Gastroesophageal sphincter (tissue), 4 donors: Measurements from ENCODE around the gene CREB3L4. TPM values are rescaled to one million over a fixed set of nuclear protein-coding genes. Genes with fewer than 3 reads are reported as not detected.

ENCODE experiments used
- ATAC-seq: fragments of 150-250 bp; one replicate; pipeline ENCODE4 v1.9.1; 2016; ENCODE audit warnings: mild to moderate bottlenecking, moderate library complexity
- H3K27ac ChIP-seq, 4 donors: fragments of 200-600 bp; sonication (generic) in 3 of 4; 1 replicate in 3 of 4; 2 replicates in 1 of 4; pipeline ENCODE4 v1.5.1; 2016 to 2019
- H3K27me3 ChIP-seq: fragments of 200-600 bp; sonication (generic); one replicate; pipeline ENCODE4 v1.5.1; 2019
- H3K36me3 ChIP-seq, 2 donors: fragments of 200-600 bp; sonication (generic); one replicate each; pipeline ENCODE4 v1.5.1; 2019; ENCODE audit warnings: control low read depth in 1 of 2
- H3K4me1 ChIP-seq, 3 donors: fragments of 200-600 bp; sonication (generic); 1 replicate in 2 of 3; 2 replicates in 1 of 3; pipeline ENCODE4 v1.5.1; 2016 to 2019; ENCODE audit warnings: control low read depth in 2 of 3
- H3K4me3 ChIP-seq, 2 donors: fragments of 200-600 bp; sonication (generic); one replicate each; pipeline ENCODE4 v1.5.1; 2019; ENCODE audit warnings: mild to moderate bottlenecking in 1 of 2, moderate library complexity in 1 of 2
- H3K9me3 ChIP-seq, 3 donors: fragments of 200-600 bp; sonication (generic); one replicate each; pipeline ENCODE4 v1.5.1; 2017 to 2019; ENCODE audit warnings: control low read depth in 2 of 3
- CTCF ChIP-seq, 4 experiments: fragments of 200-600 bp in 2 of 4; fragments of 450-650 bp in 2 of 4; sonication (generic) in 1 of 4; IDR thresholded peaks; one replicate each; pipeline ENCODE4 v1.5.1; 2017 to 2019; ENCODE audit warnings: antibody characterized with exemption in 4 of 4, mild to moderate bottlenecking in 2 of 4, moderate library complexity in 2 of 4
- EP300 ChIP-seq: sonication (generic); formaldehyde crosslinking; IDR thresholded peaks from one replicate; pipeline ENCODE4 v1.6.1; 2017; ENCODE audit warnings: antibody characterized with exemption, mild to moderate bottlenecking
- POLR2A ChIP-seq, 2 donors: fragments of 450-650 bp; IDR thresholded peaks; one replicate each; pipeline ENCODE4 v1.6.1; 2017; ENCODE audit warnings: antibody characterized with exemption in 2 of 2, mild to moderate bottlenecking in 2 of 2, moderate library complexity in 1 of 2
- POLR2AphosphoS5 ChIP-seq: sonication (generic); formaldehyde crosslinking; IDR thresholded peaks from one replicate; pipeline ENCODE4 v1.6.1; 2017; ENCODE audit warnings: antibody characterized with exemption
- WGBS, 2 donors: methylation state at CpG; one replicate each; pipeline ENCODE4 v1.1.5; 2018; ENCODE audit warnings: low coverage in 1 of 2; 5-methylcytosine and 5-hydroxymethylcytosine counted together
- total RNA-seq, 4 donors: library from RNA; depleted of rRNA; stranded (reverse); fragments of >200 nt; gene quantifications; one replicate each; pipeline ENCODE4 v1.1.0, GENCODE V29; 2016

Gene CREB3L4
- total RNA-seq, 4 donors from 2014 or later: 5.1 to 10.4 (median 6.8) TPM

GRCh38 chr1:153933430-153933829 lies 34.3 kb upstream of the CREB3L4 start:
- TF ChIP-seq CTCF (IDR thresholded peaks at IDR 0.05) (no peak), POLR2A (IDR thresholded peaks at IDR 0.05) (no peak), EP300 (no peak), POLR2AphosphoS5 (no peak)
- Histone ChIP-seq H3K4me1 (peaks cover 0 to 7% (median 0%) of the 10 kb centered on the region in 3 donors), H3K27me3 (no peaks in the 10 kb centered on the region), H3K9me3 (no peaks in the 10 kb centered on the region), H3K27ac (no peak overlapping the region), H3K36me3 (peaks cover 0 to 96% of the 10 kb centered on the region in 2 donors), H3K4me3 (no peak overlapping the region)
- ATAC-seq: no peak
- WGBS, 2 donors: 100% methylated on average over 1 to 2 of the region's 14 CpGs

GRCh38 chr1:153933955-153934354 lies 33.7 kb upstream of the CREB3L4 start:
- H3K36me3 ChIP-seq: peaks cover 0 to 99% of the 10 kb centered on the region in 2 donors
- ATAC-seq: no peak

GRCh38 chr1:153934746-153935145 lies 33.0 kb upstream of the CREB3L4 start:
- no peak overlapping the region for H3K27ac ChIP-seq
- no peak overlapping the region for H3K4me3 ChIP-seq
- no peak for ATAC-seq
- WGBS, 2 donors: 80% methylated on average over 2 of the region's 9 CpGs; no CpG with 5 or more reads in 1 of the 2 donors
- H3K27me3 ChIP-seq: no peaks in the 10 kb centered on the region
- TF ChIP-seq POLR2A (IDR thresholded peaks at IDR 0.05) (no peak), POLR2AphosphoS5 (no peak), EP300 (no peak), CTCF (IDR thresholded peaks at IDR 0.05) (no peak)
- H3K4me1 ChIP-seq: no peaks in the 10 kb centered on the region
- H3K36me3 ChIP-seq: peaks cover 0 to 100% of the 10 kb centered on the region in 2 donors
- H3K9me3 ChIP-seq: no peaks in the 10 kb centered on the region

More at GRCh38 chr1:153933955-153934354, 33.7 kb upstream of the CREB3L4 start:
- WGBS, 2 donors: 84 to 95% methylated on average over 4 to 6 of the region's 11 CpGs
- Histone ChIP-seq H3K4me1 (peaks cover 0 to 2% (median 0%) of the 10 kb centered on the region in 3 donors), H3K27ac (no peak overlapping the region), H3K27me3 (no peaks in the 10 kb centered on the region), H3K4me3 (no peak overlapping the region), H3K9me3 (no peaks in the 10 kb centered on the region)
- TF ChIP-seq POLR2AphosphoS5 (no peak), EP300 (no peak), POLR2A (IDR thresholded peaks at IDR 0.05) (no peak), CTCF (IDR thresholded peaks at IDR 0.05) (no peak)

- 84 to 100% methylated on average over 2 to 3 of the region's 12 CpGs for WGBS, 2 donors
- H3K27me3 ChIP-seq: no peaks in the 10 kb centered on the region
- H3K4me3 ChIP-seq: no peak overlapping the region
- H3K9me3 ChIP-seq: no peaks in the 10 kb centered on the region
- peaks cover 0 to 100% of the 10 kb centered on the region in 2 donors for H3K36me3 ChIP-seq
- ATAC-seq: no peak
- H3K4me1 ChIP-seq: no peaks in the 10 kb centered on the region
- no peak for TF ChIP-seq POLR2AphosphoS5
- TF ChIP-seq POLR2A (IDR thresholded peaks at IDR 0.05): no peak
- no peak overlapping the region for H3K27ac ChIP-seq
Observed at GRCh38 chr1:153936011-153936802, 31.5 kb upstream of the CREB3L4 start.

GRCh38 chr1:153937331-153937730 lies 30.4 kb upstream of the CREB3L4 start:
- H3K27ac ChIP-seq: no peak overlapping the region
- H3K27me3 ChIP-seq: no peaks in the 10 kb centered on the region
- TF ChIP-seq POLR2AphosphoS5: no peak
- TF ChIP-seq EP300: no peak
- TF ChIP-seq POLR2A (IDR thresholded peaks at IDR 0.05): no peak
- no peaks in the 10 kb centered on the region for H3K4me1 ChIP-seq
- no peaks in the 10 kb centered on the region for H3K9me3 ChIP-seq
- ATAC-seq: no peak
- no peak overlapping the region for H3K4me3 ChIP-seq
- WGBS, 2 donors: 95% methylated on average over 4 of the region's 10 CpGs; no CpG with 5 or more reads in 1 of the 2 donors
- H3K36me3 ChIP-seq: peaks cover 0 to 100% of the 10 kb centered on the region in 2 donors

- Histone ChIP-seq H3K4me3 (no peak overlapping the region), H3K9me3 (no peaks in the 10 kb centered on the region), H3K27me3 (no peaks in the 10 kb centered on the region), H3K4me1 (peaks cover 0 to 13% (median 0%) of the 10 kb centered on the region in 3 donors), H3K27ac (no peak overlapping the region), H3K36me3 (peaks cover 0 to 98% of the 10 kb centered on the region in 2 donors)
- no peak for ATAC-seq
- WGBS, 2 donors: 75 to 100% methylated on average over 2 of the region's 3 CpGs
- no peak for TF ChIP-seq POLR2AphosphoS5
- no peak for TF ChIP-seq EP300
- no peak for TF ChIP-seq CTCF (IDR thresholded peaks at IDR 0.05)
- no peak for TF ChIP-seq POLR2A (IDR thresholded peaks at IDR 0.05)
Observed at GRCh38 chr1:153938996-153939395, 28.7 kb upstream of the CREB3L4 start.
